A673 (cell line): ENCODE data around the gene FAM13A.

Experiments used
- CTCF ChIP-seq: fragments of 300-800, 200-600 bp; sonication (generic); conservative IDR thresholded peaks from 2 replicates; pipeline ENCODE4 v1.5.1; 2017; ENCODE audit warnings: low read depth, mild to moderate bottlenecking, antibody characterized with exemption, low read length, moderate library complexity, mixed read lengths
- EZH2 ChIP-seq: fragments of 200-600 bp; sonication (generic); IDR thresholded peaks from 2 replicates; pipeline ENCODE4 v1.6.1; 2017; ENCODE audit warnings: borderline replicate concordance, low read depth, mild to moderate bottlenecking, mixed read lengths, antibody characterized with exemption, low read length; ENCODE audit not compliant: poor library complexity, severe bottlenecking

GRCh38 chr4:88893961-88894360 is 163.0 kb downstream of the FAM13A start:
- TF ChIP-seq CTCF (no peak), EZH2 (no peak)
